HepG2 (cell line): ENCODE results near the gene RNU2-63P. TPM values are rescaled to one million over a fixed set of nuclear protein-coding genes. Genes with fewer than 3 reads are reported as not detected.
A peak's percentile ranks its signal among the peaks of the same experiment; 100 is the strongest.

Source experiments
- ATAC-seq: fragments of 200-7000 bp; cut with Tn5 transposase; 3 replicates; pipeline ENCODE4 v1.9.1; 2020; ENCODE audit warnings: mild to moderate bottlenecking, moderate library complexity
- BruUV-seq: library from RNA; stranded (reverse); fragments of 400-500 nt; replicated peaks from 2 replicates; lab custom pipeline; 2021; lab: Mats Ljungman, UMichigan
- CTCF ChIA-PET: fragments of 300-600 bp; formaldehyde crosslinking; extraction: SDS; loops from one replicate; lab custom pipeline; 2021; ENCODE audit warnings: low total read pairs, inconsistent platforms, low intra/inter-chr PET ratio; lab: Yijun Ruan, JAX
- POLR2A ChIA-PET: fragments of 350-600 bp; sonication (Branson Sonifier 250); formaldehyde crosslinking; loops from one replicate; lab custom pipeline; 2020; ENCODE audit warnings: antibody characterized with exemption, inconsistent platforms; lab: Yijun Ruan, JAX
- DNase-seq: peaks from one replicate; pipeline ENCODE4 v3.0.0-alpha.2; 2015; ENCODE audit warnings: low spot score
- FAIRE-seq: peaks from 3 replicates; lab custom pipeline; 2011; peaks lifted over from hg19 to GRCh38; lab: Jason Lieb, UNC
- H2AFZ ChIP-seq: one replicate; pipeline ENCODE4 v1.6.1; 2011; ENCODE audit warnings: low read length, inconsistent platforms
- H3K27ac ChIP-seq: fragments of 300-600 bp; 3 replicates; pipeline ENCODE4 v1.8.0; 2011; ENCODE audit warnings: mixed run types, mild to moderate bottlenecking, mixed read lengths, low read length, inconsistent platforms; ENCODE audit not compliant: insufficient read depth; ENCODE audit errors: extremely low read length
- H3K27me3 ChIP-seq, 2 experiments: fragments of 200-600 bp in 1 of 2; 2 replicates in 1 of 2; 3 replicates in 1 of 2; pipeline versions ENCODE4 v1.6.0 to v1.8.0; 2011; ENCODE audit warnings: low read length in 2 of 2, mild to moderate bottlenecking in 2 of 2, moderate library complexity in 2 of 2, inconsistent platforms in 1 of 2; ENCODE audit not compliant: insufficient read depth in 2 of 2, control insufficient read depth in 1 of 2
- H3K36me3 ChIP-seq, 2 experiments: fragments of 200-600 bp in 1 of 2; replicated peaks in 1 of 2; 2 replicates in 1 of 2; 3 replicates in 1 of 2; pipeline versions ENCODE4 v1.5.1 to v1.8.0; 2011; ENCODE audit warnings: low read length in 2 of 2, inconsistent platforms in 1 of 2; ENCODE audit not compliant: insufficient read depth in 2 of 2, control insufficient read depth in 1 of 2
- H3K4me1 ChIP-seq: 2 replicates; pipeline ENCODE4 v1.5.1; 2012; ENCODE audit warnings: low read length, inconsistent platforms; ENCODE audit not compliant: insufficient read depth
- H3K4me2 ChIP-seq: 2 replicates; pipeline ENCODE4 v1.6.0; 2011; ENCODE audit warnings: low read depth, low read length, inconsistent platforms
- H3K4me3 ChIP-seq, 3 experiments: fragments of 200-600 bp in 1 of 3; sonication (generic), shearing (Covaris generic) in 1 of 3; replicated peaks in 1 of 3; 2 replicates each; pipeline ENCODE4 v1.5.1; 2011 to 2016; ENCODE audit warnings: low read length in 3 of 3, inconsistent platforms in 2 of 3, low read depth in 2 of 3, mild to moderate bottlenecking in 2 of 3, control low read depth in 1 of 3, mixed read lengths in 1 of 3; ENCODE audit not compliant: insufficient read depth in 1 of 3
- H3K79me2 ChIP-seq: one replicate; pipeline ENCODE4 v1.6.1; 2011; ENCODE audit warnings: low read length, inconsistent platforms; ENCODE audit not compliant: insufficient read depth
- H3K9ac ChIP-seq: 2 replicates; pipeline ENCODE4 v1.6.0; 2011; ENCODE audit warnings: mild to moderate bottlenecking, low read depth, low read length, inconsistent platforms; ENCODE audit not compliant: insufficient read depth
- H3K9me3 ChIP-seq: 2 replicates; pipeline ENCODE4 v1.5.1; 2012; ENCODE audit warnings: mild to moderate bottlenecking, low read length
- H4K20me1 ChIP-seq: 2 replicates; pipeline ENCODE4 v1.6.0; 2011; ENCODE audit warnings: inconsistent platforms, mild to moderate bottlenecking, low read length, moderate library complexity; ENCODE audit not compliant: insufficient read depth
- ADNP ChIP-seq: sonication (generic); formaldehyde crosslinking; IDR thresholded peaks from 2 replicates; pipeline ENCODE4 v1.4.0; 2020; ENCODE audit warnings: missing genetic modification reagents
- CEBPB ChIP-seq: IDR thresholded peaks from 2 replicates; pipeline ENCODE4 v1.6.1; 2011; ENCODE audit warnings: low read depth, low read length, improper control_type of control experiment, borderline replicate concordance
- HNRNPL ChIP-seq: fragments of 200-400 bp; formaldehyde crosslinking; IDR thresholded peaks from 2 replicates; pipeline ENCODE4 v1.6.1; 2017; ENCODE audit warnings: mild to moderate bottlenecking, low read depth, low read length
- NCOA1 ChIP-seq: sonication (generic); formaldehyde crosslinking; IDR thresholded peaks from 2 replicates; pipeline ENCODE4 v1.9.0; 2021; ENCODE audit warnings: missing genetic modification reagents
- RCOR2 ChIP-seq: IDR thresholded peaks from 2 replicates; pipeline ENCODE4 v1.6.1; 2016; ENCODE audit warnings: missing biosample characterization, missing genetic modification reagents
- REXO4 ChIP-seq: sonication (generic); formaldehyde crosslinking; IDR thresholded peaks from 2 replicates; pipeline ENCODE4 v1.8.0; 2022; ENCODE audit warnings: missing genetic modification reagents, mild to moderate bottlenecking, borderline replicate concordance
- SAP130 ChIP-seq: IDR thresholded peaks from 2 replicates; pipeline ENCODE4 v1.6.1; 2016; ENCODE audit warnings: low read depth
- ZFP41 ChIP-seq: sonication (generic); formaldehyde crosslinking; IDR thresholded peaks from 2 replicates; pipeline ENCODE4 v1.4.0; 2020; ENCODE audit warnings: mild to moderate bottlenecking, missing genetic modification reagents, borderline replicate concordance
- ZNF350 ChIP-seq: sonication (generic); formaldehyde crosslinking; IDR thresholded peaks from 2 replicates; pipeline ENCODE4 v1.4.0; 2020; ENCODE audit warnings: mild to moderate bottlenecking, low read depth, missing genetic modification reagents, borderline replicate concordance
- ZNF724P ChIP-seq: sonication (generic); formaldehyde crosslinking; IDR thresholded peaks from 2 replicates; pipeline ENCODE4 v1.8.0; 2022; ENCODE audit warnings: missing genetic modification reagents, borderline replicate concordance
- ZNF749 ChIP-seq: sonication (generic); formaldehyde crosslinking; IDR thresholded peaks from 2 replicates; pipeline ENCODE4 v1.8.0; 2022; ENCODE audit warnings: mild to moderate bottlenecking, missing genetic modification reagents, moderate library complexity, borderline replicate concordance
- WGBS: methylation state at CpG from one replicate; pipeline ENCODE4 v1.1.6; 2017; ENCODE audit warnings: low lambda C conversion rate; 5-methylcytosine and 5-hydroxymethylcytosine counted together
- in situ Hi-C: cut with HindIII; loops from 2 replicates; pipeline ENCODE4 v1.10.0; 2017; ENCODE audit warnings: low pct_unique_long_range_greater_than_20kb; ENCODE audit not compliant: extremely low pct_ligation_motif_present
- intact Hi-C: fragments of 100-400 bp; cut with micrococcal nuclease; formaldehyde crosslinking; loops from one replicate; pipeline ENCODE4 v1.10.0; 2022; ENCODE audit not compliant: unreplicated experiment
- polyA plus RNA-seq, 8 experiments: library from polyadenylated mRNA; depleted of rRNA in 3 of 8; stranded (reverse) in 7 of 8; unstranded in 1 of 8; fragments of >200 nt; fragmentation: Illumina TruSeq in 4 of 8; extraction: Trizol in 4 of 8; gene quantifications; 2 replicates each; pipeline versions ENCODE4 v1.2.1 to v1.2.3, GENCODE V29; 2011 to 2016; ENCODE audit warnings: low read depth in 4 of 8, missing spikeins in 1 of 8, mixed read lengths in 1 of 8; ENCODE audit not compliant: insufficient read depth in 1 of 8
- total RNA-seq, 5 experiments: library from RNA; depleted of rRNA; stranded (reverse); fragments of >200 nt; fragmentation: Illumina TruSeq; extraction: Trizol; gene quantifications; 2 replicates each; pipeline ENCODE4 v1.2.3, GENCODE V29; 2016; ENCODE audit warnings: low read depth in 1 of 5
- TF ChIP-seq, protein P1 (sequence below): sonication (generic); formaldehyde crosslinking; IDR thresholded peaks from 2 replicates; pipeline ENCODE4 v1.4.0; 2020; ENCODE audit warnings: missing genetic modification reagents
- TF ChIP-seq, protein P2 (sequence below): fragments of 450-650 bp; IDR thresholded peaks from 2 replicates; pipeline ENCODE4 v1.6.1; 2016

RNU2-63P gene
- total and polyA plus RNA-seq, 2 of the 13 experiments (the other 11 are each of a cell fraction or from before 2014, with no cell fraction given), result 6.8 TPM; not detected in 1

DNA sequence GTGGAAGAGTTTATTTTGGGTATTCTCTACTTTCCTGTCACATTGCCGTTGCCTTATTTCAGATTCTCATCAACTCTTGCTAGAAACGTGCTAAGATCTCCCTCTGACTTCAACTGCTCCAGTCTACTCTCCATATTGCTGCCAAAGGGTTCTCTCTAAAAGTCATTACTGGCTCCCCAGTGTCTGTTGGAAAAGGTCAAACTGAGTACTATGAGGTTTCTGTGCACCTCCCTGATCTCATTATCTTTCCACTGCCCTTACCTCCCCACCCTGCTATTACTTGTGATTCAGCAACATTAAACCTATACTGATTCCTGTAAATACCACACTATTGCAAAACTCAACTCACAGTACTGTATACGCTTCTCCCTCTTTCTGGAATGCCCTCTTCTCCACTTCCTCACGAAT is 41.1 kb upstream of the RNU2-63P start:
- Histone ChIP-seq H3K27ac (no peak overlapping the region), H3K9ac (no peak overlapping the region), H3K4me3 (no peak overlapping the region), H3K79me2 (peaks cover 24% of the 10 kb centered on the region), H3K4me1 (peaks cover 82% of the 10 kb centered on the region), H3K36me3 (0 out of 5 replicates have a peak, but pooled peaks cover 0 to 1% of the 10 kb centered on the region in 2 experiments), H4K20me1 (no peaks in the 10 kb centered on the region), H3K9me3 (no peaks in the 10 kb centered on the region), H2AFZ (peak overlapping the region; percentile 8), H3K27me3 (no peaks in the 10 kb centered on the region; a peak in 1 of 5 replicates), H3K4me2 (no peak overlapping the region)
- TF ChIP-seq, protein P1, sequence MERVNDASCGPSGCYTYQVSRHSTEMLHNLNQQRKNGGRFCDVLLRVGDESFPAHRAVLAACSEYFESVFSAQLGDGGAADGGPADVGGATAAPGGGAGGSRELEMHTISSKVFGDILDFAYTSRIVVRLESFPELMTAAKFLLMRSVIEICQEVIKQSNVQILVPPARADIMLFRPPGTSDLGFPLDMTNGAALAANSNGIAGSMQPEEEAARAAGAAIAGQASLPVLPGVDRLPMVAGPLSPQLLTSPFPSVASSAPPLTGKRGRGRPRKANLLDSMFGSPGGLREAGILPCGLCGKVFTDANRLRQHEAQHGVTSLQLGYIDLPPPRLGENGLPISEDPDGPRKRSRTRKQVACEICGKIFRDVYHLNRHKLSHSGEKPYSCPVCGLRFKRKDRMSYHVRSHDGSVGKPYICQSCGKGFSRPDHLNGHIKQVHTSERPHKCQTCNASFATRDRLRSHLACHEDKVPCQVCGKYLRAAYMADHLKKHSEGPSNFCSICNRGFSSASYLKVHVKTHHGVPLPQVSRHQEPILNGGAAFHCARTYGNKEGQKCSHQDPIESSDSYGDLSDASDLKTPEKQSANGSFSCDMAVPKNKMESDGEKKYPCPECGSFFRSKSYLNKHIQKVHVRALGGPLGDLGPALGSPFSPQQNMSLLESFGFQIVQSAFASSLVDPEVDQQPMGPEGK (CRISPR knock-in tag), result no peak
- TF ChIP-seq SAP130 (CRISPR knock-in tag) (peak; percentile 22; the same call in 1 of the 2 replicates), NCOA1 (0 out of 2 replicates have a peak, but pooled peaks have one; percentile 4)
- CTCF ChIA-PET, result no interaction called here
- FAIRE-seq (no peak), ATAC-seq (no peak), DNase-seq (no peak)
- intact Hi-C loops (loop anchor here (5.0 kb wide), 1 partner anchor 250 kb away; no protein-coding TSS in a partner anchor), in situ Hi-C loops (loop anchor here (25.0 kb wide), 1 partner anchor 405 kb away; the partner anchor contains the start of gene FOXI3)
- BruUV-seq, result no TSS peak
- POLR2A ChIA-PET, result no interaction called here
- WGBS, result 61% methylated on average over 4 of the region's 4 CpGs

DNA sequence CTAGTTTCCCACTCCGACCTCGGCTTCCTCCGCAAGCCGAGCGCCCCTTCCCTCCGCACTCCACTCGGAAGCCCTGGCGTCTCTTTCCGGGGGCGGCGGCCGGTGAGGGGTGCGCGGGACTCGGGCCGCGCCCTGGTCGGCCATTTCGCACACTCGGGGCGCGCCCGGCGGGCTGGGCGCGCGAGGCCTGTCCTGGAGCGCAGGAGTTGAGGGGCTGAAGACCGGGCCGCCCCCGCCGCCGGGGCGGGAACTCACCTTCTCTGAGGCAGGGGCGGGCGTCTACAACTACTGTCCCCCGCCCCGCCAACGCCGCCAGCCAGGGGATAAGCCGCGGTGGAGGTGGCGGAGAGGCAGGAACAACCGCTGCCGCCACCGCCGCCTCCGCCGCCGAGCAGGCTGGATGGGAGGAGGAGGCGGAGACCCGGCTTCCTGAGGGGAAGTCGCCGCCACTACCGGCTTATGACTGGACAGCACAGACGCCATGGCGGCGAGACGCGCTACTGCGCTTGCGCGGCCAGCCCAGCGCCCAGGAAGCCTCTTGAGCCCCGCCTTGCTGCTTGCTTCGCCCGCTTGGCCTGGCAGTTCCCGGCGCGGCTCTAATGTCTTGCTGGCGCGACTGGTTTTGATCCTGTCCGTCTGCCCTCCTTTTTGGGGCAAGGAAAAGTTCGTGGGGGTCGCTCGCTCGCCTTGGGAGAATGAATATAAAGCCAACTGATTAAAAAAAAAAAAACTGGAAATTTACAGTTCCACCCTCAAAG is 39.2 kb upstream of the RNU2-63P start, which contains the start of gene KRCC1:
KRCC1 (minus strand) TSS at position 413 of the 758 bp plus-strand sequence. CDS start 27,220 bp downstream, outside the sequence.
- DNase-seq, result peak; percentile 94
- Histone ChIP-seq H3K27ac (peak within 1 kb of the TSS; percentile 93), H3K4me3 (peak within 1 kb of the TSS; percentile 79 to 97 (median 96)), H3K4me2 (peak within 1 kb of the TSS; percentile 76), H3K4me1 (peaks cover 71% of the 10 kb centered on the region), H3K9me3 (no peaks in the 10 kb centered on the region), H2AFZ (no peak within 1 kb of the TSS), H3K27me3 (no peaks in the 10 kb centered on the region; a peak in 1 of 5 replicates), H3K36me3 (0 out of 5 replicates have a peak, but pooled peaks cover 0 to 1% of the 10 kb centered on the region in 2 experiments), H3K79me2 (peaks cover 24% of the 10 kb centered on the region), H3K9ac (peak within 1 kb of the TSS; percentile 97), H4K20me1 (no peaks in the 10 kb centered on the region)
- ATAC-seq, result peak; percentile 95
- ChIA-PET POLR2A (interaction anchor here (1.1 to 3.0 kb wide), 9 partner anchors 17 to 155 kb away, joined by 3 to 35 read pairs (median 7); partner anchors contain the start of genes FABP1 and RNU2-63P), CTCF (no interaction called here)
- 1% methylated on average over 44 of the region's 77 CpGs for WGBS
- intact Hi-C loops, result loop anchor here (5.0 kb wide), 1 partner anchor 252 kb away; no protein-coding TSS in a partner anchor
- FAIRE-seq, result peak; percentile 8
- TSS peak; percentile 96 for BruUV-seq
- in situ Hi-C loops, result loop anchor here (25.0 kb wide), 1 partner anchor 407 kb away; the partner anchor contains the start of gene FOXI3
- TF ChIP-seq RCOR2, result no peak; the same call in 1 of the 2 replicates
- peak; percentile 73; the same call in 1 of the 2 replicates for TF ChIP-seq ZFP41
- TF ChIP-seq HNRNPL, result peak; percentile 76
- no peak for TF ChIP-seq ADNP (CRISPR knock-in tag)
- no peak for TF ChIP-seq CEBPB
- 0 out of 2 replicates have a peak, but pooled peaks have one; percentile 84 for TF ChIP-seq REXO4 (CRISPR knock-in tag)
- TF ChIP-seq ZNF749 (CRISPR knock-in tag), result peak; percentile 83; the same call in 1 of the 2 replicates
- TF ChIP-seq ZNF724P (CRISPR knock-in tag), result peak; percentile 11; the same call in 1 of the 2 replicates
- peak; percentile 71; the same call in 1 of the 2 replicates for TF ChIP-seq ZNF350
- TF ChIP-seq, protein P2, sequence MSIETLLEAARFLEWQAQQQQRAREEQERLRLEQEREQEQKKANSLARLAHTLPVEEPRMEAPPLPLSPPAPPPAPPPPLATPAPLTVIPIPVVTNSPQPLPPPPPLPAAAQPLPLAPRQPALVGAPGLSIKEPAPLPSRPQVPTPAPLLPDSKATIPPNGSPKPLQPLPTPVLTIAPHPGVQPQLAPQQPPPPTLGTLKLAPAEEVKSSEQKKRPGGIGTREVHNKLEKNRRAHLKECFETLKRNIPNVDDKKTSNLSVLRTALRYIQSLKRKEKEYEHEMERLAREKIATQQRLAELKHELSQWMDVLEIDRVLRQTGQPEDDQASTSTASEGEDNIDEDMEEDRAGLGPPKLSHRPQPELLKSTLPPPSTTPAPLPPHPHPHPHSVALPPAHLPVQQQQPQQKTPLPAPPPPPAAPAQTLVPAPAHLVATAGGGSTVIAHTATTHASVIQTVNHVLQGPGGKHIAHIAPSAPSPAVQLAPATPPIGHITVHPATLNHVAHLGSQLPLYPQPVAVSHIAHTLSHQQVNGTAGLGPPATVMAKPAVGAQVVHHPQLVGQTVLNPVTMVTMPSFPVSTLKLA, result no peak
